ENCODE measurements around the gene ZRANB1.

Gene ZRANB1

GRCh38 chr10:124994573-124995473 is 52.9 kb downstream of the ZRANB1 start:
- DNase-seq (ENCODE audit: low spot score): no peak

- DNase-seq (ENCODE audit: low spot score): no peak
Observed at GRCh38 chr10:124995605-124996004, 53.7 kb downstream of the ZRANB1 start.

GRCh38 chr10:124996127-124996853 is 54.4 kb downstream of the ZRANB1 start:
- DNase-seq (ENCODE audit: low spot score): no peak

DNA sequence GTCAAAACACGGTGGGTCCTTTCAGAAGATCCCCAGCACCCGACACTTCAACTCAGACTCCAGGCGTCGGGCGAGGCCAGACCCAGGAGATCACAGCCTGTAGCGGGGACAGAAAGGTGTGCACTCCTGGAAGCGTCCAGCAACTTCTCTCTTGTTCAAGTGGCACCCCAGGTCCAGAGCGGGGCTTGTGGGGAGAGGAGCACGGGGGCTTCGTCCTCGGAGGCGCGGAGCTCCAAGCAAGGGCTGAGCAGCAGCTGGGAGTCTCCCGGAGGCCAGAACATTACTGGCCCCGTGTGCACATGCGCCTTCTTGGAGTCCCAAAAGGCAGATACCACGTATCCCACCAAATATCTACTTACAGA is 54.9 kb downstream of the ZRANB1 start:
- DNase-seq (ENCODE audit: low spot score): no peak

- DNase-seq (ENCODE audit: low spot score): no peak
Observed at GRCh38 chr10:124997306-124997705, 55.4 kb downstream of the ZRANB1 start.

DNA sequence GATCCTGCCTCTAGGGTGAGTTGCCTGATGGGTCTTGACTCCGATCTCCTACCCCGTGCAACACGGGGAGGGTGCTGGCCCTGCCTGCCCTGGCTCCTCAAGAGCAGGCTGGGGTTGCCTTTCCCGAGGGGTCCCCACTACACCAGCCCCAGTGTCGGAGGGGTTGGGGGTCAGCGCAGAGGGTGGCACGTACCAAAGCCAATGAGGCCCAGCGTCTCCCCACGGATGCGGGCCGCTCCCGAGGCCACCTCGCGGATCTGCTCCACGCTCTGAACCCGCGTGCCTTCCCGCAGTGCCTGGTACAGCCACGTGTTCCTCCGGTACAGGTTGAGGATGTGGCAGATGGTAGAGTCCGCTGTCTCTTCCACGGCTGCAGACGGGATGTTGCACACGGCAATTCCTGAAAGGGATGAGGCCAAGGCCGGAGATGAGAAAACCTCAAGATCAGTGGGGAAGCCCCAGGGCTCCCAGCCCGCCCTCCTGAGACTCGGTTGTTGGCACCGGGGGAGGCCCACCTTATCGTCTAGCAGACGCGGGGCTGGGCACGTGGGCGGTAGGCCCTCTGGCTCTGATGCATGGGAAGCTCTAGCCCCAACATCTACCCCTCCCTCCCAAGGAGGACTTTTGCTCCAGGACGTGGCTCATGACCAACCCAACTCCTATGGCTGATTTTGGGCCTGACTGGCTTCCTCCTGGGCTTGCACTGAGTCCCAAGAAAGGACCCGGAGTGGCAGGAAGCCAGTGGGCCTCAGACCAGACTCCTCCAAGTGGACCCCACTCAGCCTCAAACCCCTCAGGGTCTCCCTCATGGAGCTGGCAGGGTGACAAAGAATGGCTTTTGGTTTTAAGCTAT is 56.1 kb downstream of the ZRANB1 start:
- DNase-seq (ENCODE audit: low spot score): no peak

DNA sequence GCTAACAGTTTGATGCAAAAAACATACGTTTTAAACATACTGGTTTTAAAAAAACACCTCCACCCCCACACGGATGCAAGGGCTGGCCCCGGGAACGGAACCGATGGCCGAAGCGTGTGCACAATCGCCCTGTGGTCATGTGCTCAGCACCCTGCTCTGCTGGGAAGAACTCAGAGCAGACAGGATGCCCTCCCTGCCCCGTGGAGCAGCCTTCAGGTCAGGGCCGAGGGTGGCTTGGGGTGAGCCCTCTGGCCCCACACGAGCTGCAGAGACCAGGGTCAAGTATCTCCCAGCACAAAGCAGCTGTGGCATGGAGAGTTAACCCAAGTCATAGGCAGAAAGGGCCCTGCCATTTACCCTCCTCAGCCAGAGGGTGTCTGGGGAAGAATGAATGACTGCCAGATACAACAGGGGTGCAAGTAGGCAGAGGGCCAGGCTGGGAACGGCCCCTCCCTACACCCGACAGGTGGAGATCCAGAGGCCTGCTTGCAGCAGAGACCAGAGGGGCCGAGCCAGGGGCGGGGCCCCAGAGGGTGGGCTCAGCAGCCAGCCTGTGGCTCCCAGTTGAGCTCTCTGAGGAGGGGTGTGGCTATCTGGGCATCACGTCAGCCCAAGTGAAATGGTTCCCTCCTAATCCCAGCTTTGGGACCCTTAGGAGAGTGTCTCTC is 56.8 kb downstream of the ZRANB1 start:
- DNase-seq (ENCODE audit: low spot score): no peak

DNA sequence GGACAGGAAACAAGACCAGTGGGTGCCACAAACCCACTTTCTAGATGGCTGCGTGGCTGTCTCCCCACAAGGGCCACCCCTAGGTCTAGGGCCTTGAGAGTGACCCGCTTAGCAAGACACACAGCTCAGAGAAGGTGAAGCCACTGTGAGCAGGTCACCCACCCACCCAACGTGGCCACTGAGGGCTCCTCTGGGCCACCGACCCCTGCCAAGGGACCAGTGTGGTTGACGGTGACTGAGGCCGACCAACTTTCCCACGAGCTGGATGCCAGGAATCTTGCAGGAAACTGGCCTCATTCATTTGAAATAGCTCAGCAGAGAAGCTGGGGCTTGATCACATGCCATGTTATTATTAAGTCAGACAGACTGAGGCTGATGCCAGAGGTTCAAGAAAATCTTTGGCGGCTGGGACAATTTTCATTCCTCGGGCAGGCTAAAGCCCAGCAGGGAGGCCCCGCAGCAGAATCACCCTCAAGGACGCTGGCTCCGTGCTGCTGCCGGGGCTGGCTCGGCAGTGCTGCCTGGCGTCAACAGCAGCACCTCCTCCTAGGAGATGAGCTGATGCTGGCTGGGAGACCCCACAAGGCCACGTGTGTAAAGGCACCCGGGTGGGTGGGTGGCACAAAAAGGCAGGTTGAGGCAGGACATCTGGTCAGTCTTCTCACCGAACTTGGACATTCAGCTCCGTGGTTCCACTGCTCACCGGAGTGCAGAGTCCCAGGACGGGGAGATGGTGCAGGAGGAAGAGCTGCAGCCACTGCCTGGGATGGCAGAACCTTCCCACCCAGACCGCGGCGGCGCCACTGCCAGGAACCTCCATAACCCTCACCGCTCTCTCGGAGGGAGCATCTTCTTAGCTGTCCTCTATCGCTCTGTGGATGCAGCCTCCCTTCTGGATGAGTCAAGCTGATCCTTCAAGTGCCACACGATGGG is 57.8 kb downstream of the ZRANB1 start:
- no peak for DNase-seq (ENCODE audit: low spot score)

DNA sequence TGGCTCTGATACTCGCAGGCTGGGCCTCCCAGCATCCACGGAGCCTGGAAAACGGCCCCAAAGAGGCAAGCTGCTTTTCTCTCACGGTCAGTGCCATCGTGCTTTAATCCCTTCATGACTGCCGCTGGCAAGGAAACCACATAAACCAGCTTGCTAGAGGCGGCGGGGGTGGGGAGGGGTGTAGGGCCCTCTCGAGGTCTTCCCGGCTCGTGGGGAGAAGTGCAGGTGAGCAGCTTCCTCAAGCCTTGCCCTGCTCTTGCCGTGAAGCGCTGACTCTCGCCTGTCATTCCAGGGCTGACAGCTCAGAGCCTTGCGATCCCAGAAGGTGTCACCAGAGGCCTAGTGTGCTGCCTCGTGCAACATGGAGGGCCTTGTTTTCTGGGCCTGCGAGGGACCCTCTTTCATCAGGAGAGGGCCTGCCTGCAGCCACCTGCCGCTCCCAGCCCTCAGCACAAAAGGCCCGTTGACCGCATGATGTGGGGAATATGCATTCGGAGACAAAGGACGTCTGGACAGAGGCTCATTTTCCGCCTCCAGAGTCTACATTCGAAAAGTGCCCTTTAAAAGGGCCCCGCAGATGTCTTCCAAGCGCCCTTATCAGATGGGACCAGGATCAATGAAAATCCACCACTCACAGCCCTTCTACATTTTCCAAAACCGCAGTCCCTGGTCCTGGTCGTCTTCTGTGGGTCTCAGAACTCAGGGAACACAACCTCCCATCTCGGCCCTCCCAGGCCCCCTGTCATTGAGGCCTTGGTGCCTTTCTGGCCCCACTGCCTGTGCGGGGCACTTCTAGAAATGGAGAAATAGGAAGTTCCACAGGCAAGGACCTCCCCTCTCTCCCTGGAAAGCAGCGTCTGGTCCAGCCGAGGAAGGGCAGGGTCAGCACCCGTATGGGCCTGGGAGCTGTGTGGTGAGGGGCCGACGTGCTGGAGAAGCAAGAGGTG is 58.7 kb downstream of the ZRANB1 start:
- DNase-seq (ENCODE audit: low spot score): no peak

GRCh38 chr10:125001313-125002046 is 59.6 kb downstream of the ZRANB1 start:
- DNase-seq (ENCODE audit: low spot score): no peak

GRCh38 chr10:125002047-125002422 is 60.1 kb downstream of the ZRANB1 start:
- no peak for DNase-seq (ENCODE audit: low spot score)

DNA sequence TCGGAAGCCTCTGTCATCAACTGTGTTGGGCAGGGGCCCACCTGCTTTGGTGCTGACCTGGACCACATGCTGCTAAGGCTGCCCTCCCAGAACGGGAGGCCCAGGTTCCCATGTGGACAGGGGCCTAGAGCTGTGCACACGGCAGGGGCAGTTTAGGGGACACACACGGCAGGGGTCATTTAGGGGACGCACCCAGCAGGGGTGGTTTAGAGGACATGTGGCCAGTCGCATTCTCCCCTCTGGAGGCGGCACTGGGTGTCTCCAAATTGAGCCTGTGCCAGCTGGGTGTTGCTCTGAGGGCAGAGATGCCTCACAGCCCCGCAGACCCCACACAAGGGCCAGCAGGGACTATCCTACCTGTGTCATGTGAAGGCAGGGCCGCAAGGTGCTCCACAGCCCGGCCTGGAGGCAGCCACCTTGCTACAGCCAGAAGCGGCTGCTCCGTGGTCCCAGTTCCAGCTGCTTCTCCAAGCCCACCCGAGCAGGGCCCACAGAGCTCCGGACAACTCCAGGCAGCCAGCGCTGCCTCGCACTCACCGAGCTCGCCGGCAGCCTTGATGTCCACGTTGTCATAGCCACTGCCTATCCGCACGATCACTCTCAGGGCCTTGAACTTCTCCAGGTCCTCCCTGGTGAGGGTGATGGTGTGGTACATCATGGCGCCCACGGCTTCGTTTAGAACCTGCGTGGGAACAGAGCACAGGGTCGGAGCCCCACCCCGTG is 60.7 kb downstream of the ZRANB1 start:
- no peak for DNase-seq (ENCODE audit: low spot score)

DNA sequence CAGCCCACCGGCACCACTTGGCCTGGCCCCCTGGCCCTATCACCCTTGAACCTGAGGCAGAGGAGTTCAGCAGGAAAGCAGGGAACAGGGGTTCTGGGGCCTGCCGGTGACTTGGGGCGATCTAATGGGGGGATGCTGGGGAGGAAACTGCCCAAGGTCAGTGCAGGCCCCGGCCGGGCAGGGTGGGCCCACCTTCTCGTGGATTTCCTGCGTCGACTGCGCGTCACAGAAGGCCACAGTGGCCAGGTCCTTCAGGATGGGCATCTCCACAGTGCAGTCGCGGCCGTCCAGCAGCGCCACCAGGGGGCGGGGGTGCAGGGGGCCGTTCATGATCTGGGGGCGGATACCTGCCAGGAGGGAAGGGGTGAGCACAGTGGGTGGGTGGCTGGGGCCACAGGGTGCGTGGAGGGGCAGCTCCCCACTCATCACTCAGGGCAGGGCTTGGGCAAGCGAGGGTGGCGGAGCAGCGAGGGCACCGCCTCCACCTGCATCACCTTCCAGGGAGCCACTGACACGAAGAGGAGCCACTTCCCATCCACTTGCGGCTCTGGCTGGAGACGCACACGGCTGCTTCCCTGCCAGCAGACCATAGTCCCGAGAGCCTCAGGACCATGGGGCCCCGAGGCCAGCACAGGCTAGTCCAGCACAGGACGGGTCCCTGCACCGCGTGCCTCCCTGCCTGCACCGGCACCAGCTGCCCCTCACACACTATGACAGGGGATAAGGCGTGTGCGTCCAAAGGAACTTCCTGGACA is 61.4 kb downstream of the ZRANB1 start:
- DNase-seq (ENCODE audit: low spot score): no peak

- DNase-seq (ENCODE audit: low spot score): no peak
Observed at GRCh38 chr10:125003901-125004467, 62.1 kb downstream of the ZRANB1 start.

DNA sequence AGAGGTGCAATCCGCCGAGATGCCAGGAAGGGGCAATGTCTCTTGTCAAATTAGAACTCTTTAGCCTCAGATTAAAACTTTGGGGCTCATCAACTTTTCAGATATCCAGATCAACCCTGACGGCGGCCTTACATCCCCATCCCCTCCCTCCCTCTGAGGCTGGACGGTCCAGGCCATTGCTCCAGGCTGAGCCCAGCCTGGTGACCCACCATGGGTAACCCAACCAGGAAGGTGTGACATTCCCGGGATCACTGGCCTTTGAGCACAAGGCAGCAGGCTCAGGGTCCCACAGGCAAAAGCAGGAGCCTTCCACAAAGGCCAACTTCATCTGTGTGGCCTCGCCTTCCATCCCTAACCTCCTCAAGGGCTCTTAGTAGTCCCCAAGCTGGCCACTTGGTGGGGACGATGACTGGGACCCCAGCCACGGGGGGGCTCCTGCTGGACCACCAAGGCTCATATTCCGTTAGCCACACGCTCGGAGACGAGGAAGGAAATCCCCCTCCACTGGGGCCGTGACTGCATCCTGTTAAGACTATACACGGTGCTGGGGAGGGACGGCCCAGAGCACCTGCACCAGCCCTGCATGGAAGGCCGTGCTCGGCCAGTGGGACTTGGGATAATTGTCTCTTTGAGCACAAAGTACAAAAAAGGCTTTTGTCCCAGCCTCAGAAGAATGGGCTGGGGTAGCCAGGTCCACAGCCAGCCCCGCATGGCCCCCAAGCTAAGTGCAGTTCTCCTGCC is 62.8 kb downstream of the ZRANB1 start:
- no peak for DNase-seq (ENCODE audit: low spot score)
